HG03097 (cell line): Measurements from ENCODE around the gene CTCFL.
"Not testable (repeated sequence)": the region's sequence is repeated elsewhere in the genome, so short reads cannot be mapped to it uniquely, and the experiment has no call there.

Experiments used
- ATAC-seq: cut with Tn5 transposase; IDR thresholded peaks from one replicate; pipeline ENCODE4 v1.9.1; 2021; ENCODE audit not compliant: unreplicated experiment, low FRiP score

Gene CTCFL

GRCh38 chr20:57484772-57485171, 40.2 kb downstream of the CTCFL start:
- no peak for ATAC-seq

- ATAC-seq: no peak
Measured at GRCh38 chr20:57483287-57484050, 41.5 kb downstream of the CTCFL start.

GRCh38 chr20:57482796-57483195, 42.1 kb downstream of the CTCFL start:
- ATAC-seq: no peak

- no peak for ATAC-seq
Measured at GRCh38 chr20:57482148-57482547, 42.8 kb downstream of the CTCFL start.

- ATAC-seq: no peak
Measured at GRCh38 chr20:57481281-57481711, 43.6 kb downstream of the CTCFL start.

- ATAC-seq: peak; percentile 51
Measured at GRCh38 chr20:57480444-57481160, 44.3 kb downstream of the CTCFL start.

GRCh38 chr20:57479196-57479595, 45.7 kb downstream of the CTCFL start:
- ATAC-seq: no peak

GRCh38 chr20:57478176-57478575, 46.8 kb downstream of the CTCFL start:
- ATAC-seq: no peak

GRCh38 chr20:57476641-57477461, 48.1 kb downstream of the CTCFL start:
- ATAC-seq: no peak

GRCh38 chr20:57476084-57476526, 48.8 kb downstream of the CTCFL start:
- ATAC-seq: peak; percentile 26

GRCh38 chr20:57475388-57476083, 49.4 kb downstream of the CTCFL start:
- peak; percentile 7 for ATAC-seq

- no peak for ATAC-seq
Measured at GRCh38 chr20:57474816-57475215, 50.1 kb downstream of the CTCFL start.

- ATAC-seq: no peak
Measured at GRCh38 chr20:57474205-57474604, 50.7 kb downstream of the CTCFL start.

GRCh38 chr20:57473246-57474048, 51.5 kb downstream of the CTCFL start:
- peak; percentile 59 for ATAC-seq

GRCh38 chr20:57472474-57472873, 52.5 kb downstream of the CTCFL start:
- not testable (repeated sequence) for ATAC-seq

GRCh38 chr20:57471496-57472372, 53.2 kb downstream of the CTCFL start:
- ATAC-seq: no peak

GRCh38 chr20:57470666-57471495, 54.1 kb downstream of the CTCFL start:
- ATAC-seq: no peak

- ATAC-seq: no peak
Measured at GRCh38 chr20:57470212-57470522, 54.8 kb downstream of the CTCFL start.
